BJ (cell line): ENCODE data around the gene PLEKHB1. TPM values are rescaled to one million over a fixed set of nuclear protein-coding genes. Genes with fewer than 3 reads are reported as not detected.

Experiments used
- CTCF ChIA-PET: fragments of 350-600 bp; formaldehyde crosslinking; extraction: SDS; loops from one replicate; lab custom pipeline; 2021; ENCODE audit warnings: antibody characterized with exemption, inconsistent platforms; lab: Yijun Ruan, JAX
- POLR2A ChIA-PET: fragments of 300-600 bp; sonication (Branson Sonifier 250); formaldehyde crosslinking; extraction: SDS; loops from one replicate; lab custom pipeline; 2021; ENCODE audit warnings: antibody characterized with exemption; lab: Charles Lee
- DNase-seq: peaks from one replicate; pipeline ENCODE4 v3.0.0-alpha.2; 2011; ENCODE audit warnings: low read depth
- H3K27me3 ChIP-seq: 2 replicates; pipeline ENCODE4 v1.6.0; 2011; ENCODE audit warnings: low read length; ENCODE audit not compliant: control insufficient read depth, insufficient read depth
- H3K36me3 ChIP-seq: 2 replicates; pipeline ENCODE4 v1.5.1; 2011; ENCODE audit warnings: low read length; ENCODE audit not compliant: control insufficient read depth, insufficient read depth
- H3K4me3 ChIP-seq: 2 replicates; pipeline ENCODE4 v1.5.1; 2011; ENCODE audit warnings: low read depth, mild to moderate bottlenecking, control low read depth, low read length
- polyA plus RNA-seq: library from polyadenylated mRNA; depleted of rRNA; stranded (reverse); fragments of >200 nt; gene quantifications from 2 replicates; pipeline ENCODE4 v1.2.3, GENCODE V29; 2011
- TF ChIP-seq, protein P1 (sequence below): IDR thresholded peaks from 2 replicates; pipeline ENCODE4 v1.5.1; 2011; ENCODE audit warnings: low read depth, mild to moderate bottlenecking, control low read depth, inconsistent platforms, low read length, moderate library complexity; ENCODE audit not compliant: insufficient read depth

The PLEKHB1 gene
- polyA plus RNA-seq, 1 experiment = 0.40 TPM

DNA sequence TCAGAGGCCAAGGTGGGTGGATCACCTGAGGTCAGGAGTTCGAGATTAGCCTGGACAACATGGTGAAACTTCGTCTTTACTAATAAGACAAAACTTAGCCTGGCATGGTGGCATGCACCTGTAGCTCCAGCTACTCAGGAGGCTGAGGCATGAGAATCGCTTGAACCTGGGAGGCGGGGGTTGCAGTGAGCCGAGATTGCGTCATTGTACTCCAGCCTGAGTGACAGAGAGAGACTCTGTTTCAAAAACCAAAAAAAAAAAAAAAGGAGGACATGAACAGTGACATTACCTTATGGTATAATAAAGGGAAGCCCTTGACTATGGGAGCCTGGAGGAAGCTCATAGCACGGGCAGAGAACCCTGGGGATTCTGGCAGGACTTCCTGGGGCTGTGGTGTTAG is 16.5 kb upstream of the PLEKHB1 start:
- Histone ChIP-seq H3K36me3 (no peaks in the 10 kb centered on the region), H3K27me3 (peaks cover 5% of the 10 kb centered on the region), H3K4me3 (no peak overlapping the region)
- POLR2A ChIA-PET = no interaction called here
- no peak for DNase-seq
- CTCF ChIA-PET = interaction anchor here (1.2 to 1.7 kb wide), 2 partner anchors 31 to 241 kb away, joined by 3 to 12 read pairs; no protein-coding TSS in a partner anchor
- TF ChIP-seq, protein P1, sequence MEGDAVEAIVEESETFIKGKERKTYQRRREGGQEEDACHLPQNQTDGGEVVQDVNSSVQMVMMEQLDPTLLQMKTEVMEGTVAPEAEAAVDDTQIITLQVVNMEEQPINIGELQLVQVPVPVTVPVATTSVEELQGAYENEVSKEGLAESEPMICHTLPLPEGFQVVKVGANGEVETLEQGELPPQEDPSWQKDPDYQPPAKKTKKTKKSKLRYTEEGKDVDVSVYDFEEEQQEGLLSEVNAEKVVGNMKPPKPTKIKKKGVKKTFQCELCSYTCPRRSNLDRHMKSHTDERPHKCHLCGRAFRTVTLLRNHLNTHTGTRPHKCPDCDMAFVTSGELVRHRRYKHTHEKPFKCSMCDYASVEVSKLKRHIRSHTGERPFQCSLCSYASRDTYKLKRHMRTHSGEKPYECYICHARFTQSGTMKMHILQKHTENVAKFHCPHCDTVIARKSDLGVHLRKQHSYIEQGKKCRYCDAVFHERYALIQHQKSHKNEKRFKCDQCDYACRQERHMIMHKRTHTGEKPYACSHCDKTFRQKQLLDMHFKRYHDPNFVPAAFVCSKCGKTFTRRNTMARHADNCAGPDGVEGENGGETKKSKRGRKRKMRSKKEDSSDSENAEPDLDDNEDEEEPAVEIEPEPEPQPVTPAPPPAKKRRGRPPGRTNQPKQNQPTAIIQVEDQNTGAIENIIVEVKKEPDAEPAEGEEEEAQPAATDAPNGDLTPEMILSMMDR = no peak

DNA sequence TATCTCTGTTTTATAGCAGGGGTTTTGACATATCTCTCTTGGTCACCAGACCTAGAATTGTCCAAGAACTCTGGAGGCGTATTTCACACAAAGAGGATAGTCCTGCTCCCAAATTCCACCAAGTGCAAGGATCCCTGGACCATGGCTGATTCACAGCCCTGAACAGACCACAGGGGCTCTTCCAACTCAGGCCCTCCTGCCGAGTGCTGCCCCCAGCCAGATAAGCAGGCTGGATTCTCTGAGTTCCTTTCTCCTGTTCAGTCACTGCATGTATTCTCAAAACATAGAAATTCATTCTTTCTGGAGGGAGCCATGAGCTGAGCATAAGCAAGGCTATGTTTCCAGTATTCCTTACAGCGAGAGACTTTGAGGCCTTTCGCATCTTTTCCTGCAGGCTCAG is 13.4 kb upstream of the PLEKHB1 start:
- POLR2A ChIA-PET = no interaction called here
- Histone ChIP-seq H3K36me3 (no peaks in the 10 kb centered on the region), H3K4me3 (no peak overlapping the region), H3K27me3 (peaks cover 5% of the 10 kb centered on the region)
- no peak for DNase-seq
- TF ChIP-seq, protein P1 = no peak
- CTCF ChIA-PET = no interaction called here

DNA sequence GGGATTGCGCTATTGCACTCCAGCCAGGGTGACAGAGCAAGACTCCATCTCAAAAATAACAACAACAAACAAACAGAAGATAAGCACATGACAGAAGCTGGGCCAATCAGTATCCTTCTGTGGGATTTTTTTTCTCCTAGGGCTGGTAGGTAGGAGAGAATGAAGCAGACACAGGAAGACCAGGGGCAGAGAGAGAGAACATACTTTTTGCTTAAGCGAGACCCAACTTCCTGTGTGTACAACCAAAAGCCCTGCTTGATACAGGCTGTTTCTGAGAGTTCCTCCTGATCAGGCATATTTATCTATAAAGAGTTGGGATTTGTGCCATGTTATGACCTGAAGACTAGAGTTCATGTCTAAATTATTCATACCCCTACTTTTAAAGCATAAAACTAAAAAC is 12.4 kb upstream of the PLEKHB1 start:
- TF ChIP-seq, protein P1 = no peak
- POLR2A ChIA-PET = no interaction called here
- Histone ChIP-seq H3K36me3 (no peaks in the 10 kb centered on the region), H3K4me3 (no peak overlapping the region), H3K27me3 (peaks cover 1% of the 10 kb centered on the region; the same call in 1 of the 2 replicates)
- CTCF ChIA-PET = no interaction called here
- no peak for DNase-seq

DNA sequence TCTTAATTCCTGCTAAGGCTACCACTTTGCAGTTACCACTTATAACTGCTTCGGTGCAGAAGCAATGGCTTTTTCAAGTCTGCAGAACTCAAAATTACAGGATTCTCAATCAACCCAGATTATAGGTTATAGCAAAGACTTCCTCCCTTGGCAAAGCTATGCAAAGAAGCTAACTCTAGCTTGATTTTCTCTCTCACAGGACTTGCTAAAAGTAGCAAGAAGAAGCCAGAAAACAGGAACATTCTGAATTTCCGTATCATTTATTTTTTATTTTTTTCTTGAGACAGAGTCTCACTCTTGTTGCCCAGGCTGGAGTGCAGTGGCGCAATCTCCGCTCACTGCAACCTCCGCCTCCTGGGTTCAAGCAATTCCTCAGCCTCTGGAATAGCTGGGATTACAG is 10.7 kb upstream of the PLEKHB1 start:
- no peak overlapping the region for H3K4me3 ChIP-seq
- no peaks in the 10 kb centered on the region; the same call in 1 of the 2 replicates for H3K27me3 ChIP-seq
- ChIA-PET POLR2A (no interaction called here), CTCF (interaction anchor here (0.7 to 1.2 kb wide), 3 partner anchors 12 to 812 kb away, joined by 3 to 4 read pairs (median 3); no protein-coding TSS in a partner anchor)
- no peak for DNase-seq
- H3K36me3 ChIP-seq = no peaks in the 10 kb centered on the region
- TF ChIP-seq, protein P1 = no peak

DNA sequence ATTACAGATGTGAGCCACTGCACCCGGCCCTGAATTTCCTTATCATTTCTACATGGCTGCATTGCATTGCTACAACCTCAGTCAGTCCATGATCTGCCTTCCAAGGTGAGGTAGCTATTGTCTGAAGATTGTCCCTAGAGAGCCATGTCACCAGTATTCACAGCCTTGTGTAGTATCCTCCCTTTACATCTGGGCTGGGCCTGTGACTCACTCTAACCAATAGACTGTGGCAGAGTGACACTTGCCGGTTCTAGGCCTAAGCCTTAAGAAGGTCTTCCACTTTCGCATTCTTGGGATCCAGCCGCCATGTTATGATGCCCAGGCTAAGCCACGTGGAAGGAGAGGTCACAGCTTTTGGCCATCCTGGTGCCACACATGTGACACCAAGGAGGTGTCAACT is 10.1 kb upstream of the PLEKHB1 start:
- ChIA-PET CTCF (interaction anchor here (0.7 to 1.7 kb wide), 5 partner anchors 11 to 811 kb away, joined by 3 to 10 read pairs (median 3); partner anchors contain the start of gene PLEKHB1), POLR2A (no interaction called here)
- DNase-seq = no peak
- Histone ChIP-seq H3K36me3 (no peaks in the 10 kb centered on the region), H3K4me3 (no peak overlapping the region), H3K27me3 (no peaks in the 10 kb centered on the region; the same call in 1 of the 2 replicates)
- TF ChIP-seq, protein P1 = no peak
